A549 treated with AZD2906 at 1 μM for 4 hours (cell line): ENCODE data around the gene DHCR24. TPM values are rescaled to one million over a fixed set of nuclear protein-coding genes. Genes with fewer than 3 reads are reported as not detected.

Experiments
- total RNA-seq: library from RNA; stranded (reverse); fragments of 200-300 nt; extraction: Qiagen RNA extraction; gene quantifications from 5 replicates; pipeline ENCODE4 v1.2.3, GENCODE V29; 2022

The DHCR24 gene, protein sequence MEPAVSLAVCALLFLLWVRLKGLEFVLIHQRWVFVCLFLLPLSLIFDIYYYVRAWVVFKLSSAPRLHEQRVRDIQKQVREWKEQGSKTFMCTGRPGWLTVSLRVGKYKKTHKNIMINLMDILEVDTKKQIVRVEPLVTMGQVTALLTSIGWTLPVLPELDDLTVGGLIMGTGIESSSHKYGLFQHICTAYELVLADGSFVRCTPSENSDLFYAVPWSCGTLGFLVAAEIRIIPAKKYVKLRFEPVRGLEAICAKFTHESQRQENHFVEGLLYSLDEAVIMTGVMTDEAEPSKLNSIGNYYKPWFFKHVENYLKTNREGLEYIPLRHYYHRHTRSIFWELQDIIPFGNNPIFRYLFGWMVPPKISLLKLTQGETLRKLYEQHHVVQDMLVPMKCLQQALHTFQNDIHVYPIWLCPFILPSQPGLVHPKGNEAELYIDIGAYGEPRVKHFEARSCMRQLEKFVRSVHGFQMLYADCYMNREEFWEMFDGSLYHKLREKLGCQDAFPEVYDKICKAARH
- total RNA-seq, result 45.8 to 49.9 TPM (median 48.3 TPM) in 5 replicates

DNA sequence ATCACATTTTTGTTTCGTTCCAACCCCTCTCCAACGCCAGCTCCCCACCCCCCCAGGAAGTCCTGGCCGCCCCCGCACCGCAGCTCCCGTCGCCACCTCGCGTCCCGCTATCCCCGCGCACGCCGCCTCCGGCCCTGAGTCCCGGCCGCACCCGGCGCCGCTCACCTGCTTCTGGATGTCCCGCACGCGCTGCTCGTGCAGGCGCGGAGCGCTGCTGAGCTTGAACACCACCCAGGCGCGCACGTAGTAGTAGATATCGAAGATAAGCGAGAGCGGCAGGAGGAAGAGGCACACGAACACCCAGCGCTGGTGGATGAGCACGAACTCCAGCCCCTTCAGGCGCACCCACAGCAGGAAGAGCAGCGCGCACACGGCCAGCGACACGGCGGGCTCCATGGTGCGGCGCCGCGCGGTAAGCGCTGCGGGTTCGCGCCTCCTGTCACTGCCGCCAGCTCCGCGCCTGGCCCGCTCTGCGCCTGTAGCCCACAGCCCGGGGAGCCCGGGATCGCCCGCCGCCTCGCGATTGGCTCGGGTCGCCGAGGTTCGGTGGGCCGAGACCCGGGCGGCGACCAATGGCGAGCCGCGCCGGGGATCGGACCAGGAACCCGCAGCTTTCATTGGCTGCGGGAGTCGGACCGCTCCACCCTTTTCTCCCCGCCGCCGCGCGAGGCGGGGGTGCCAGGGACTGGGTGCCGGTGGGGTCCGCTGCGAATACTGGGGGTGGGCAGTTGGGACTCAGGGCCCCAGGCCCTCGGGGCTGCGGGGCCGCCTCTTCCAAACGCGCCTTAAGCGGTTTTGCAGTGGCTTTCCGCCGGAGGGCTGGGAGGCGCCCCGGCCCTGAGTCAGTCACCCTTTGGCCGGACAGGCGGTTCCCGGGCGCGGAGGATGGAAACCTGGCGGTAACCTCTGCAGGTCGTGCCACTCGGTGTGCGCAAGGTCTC, at the start of gene DHCR24:
TSS of gene DHCR24 (minus strand) at position 472 of the 941 bp plus-strand sequence. CDS start at position 396, 76 bp downstream.

DNA sequence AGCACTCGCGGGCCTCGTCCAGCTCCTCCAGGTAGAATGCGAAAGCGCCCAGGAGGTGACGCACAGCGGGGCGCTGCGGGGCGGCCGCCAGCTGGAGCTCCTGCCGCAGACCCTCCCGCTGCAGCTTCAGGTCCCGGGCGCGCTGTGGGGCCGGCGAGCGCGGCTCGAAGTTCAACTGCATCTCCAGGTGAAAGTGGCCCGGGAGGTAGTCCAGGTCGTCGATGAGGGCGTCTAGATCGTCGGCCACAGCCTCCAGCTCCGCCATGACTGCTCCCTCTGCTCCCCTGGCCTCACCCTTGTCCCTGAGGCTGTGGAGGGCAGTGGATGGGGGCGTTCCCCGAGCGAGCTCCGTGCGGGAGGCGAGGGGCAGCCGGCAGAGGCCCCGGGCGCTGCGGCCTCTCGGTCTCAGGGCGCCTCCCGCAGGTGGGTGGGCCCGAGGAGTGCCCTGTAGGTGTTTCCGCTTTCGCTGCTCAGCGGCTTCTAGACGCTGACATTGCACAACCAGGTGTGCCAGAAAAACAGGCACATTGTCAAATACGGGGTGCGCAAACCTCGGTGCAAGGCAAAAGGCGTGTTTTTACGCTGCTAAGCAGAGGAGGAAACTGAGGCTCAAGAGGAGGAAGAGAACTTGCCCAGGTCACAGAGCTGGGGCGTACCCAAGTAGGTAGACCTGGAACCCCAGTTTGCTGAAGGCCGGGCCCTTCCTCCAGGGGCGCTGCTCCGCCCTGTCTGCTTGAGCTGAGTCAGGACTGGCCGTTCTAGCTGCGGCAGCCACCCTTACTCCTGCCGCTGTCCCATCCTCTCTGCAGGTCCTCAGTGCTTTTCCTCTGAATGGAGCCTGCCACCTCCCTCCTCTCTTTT, 85.9 kb downstream of the DHCR24 start, which contains the start of gene TTC22:
TSS of gene TTC22 (minus strand) at position 425 of the 861 bp plus-strand sequence. CDS start at position 265, 160 bp downstream.

Other genes starting within 250 kb of the DHCR24 start
- 0.02 TPM in 1 of 5 replicates, not detected in the others for gene MROH7, start 245.4 kb downstream of the DHCR24 start, total RNA-seq
- 24.5 to 35.3 TPM (median 25.8 TPM) in 5 replicates for gene TTC4, start 171.3 kb downstream of the DHCR24 start, total RNA-seq
- 4.5 to 5.2 TPM (median 4.8 TPM) in 5 replicates for gene PARS2, start 122.7 kb downstream of the DHCR24 start, total RNA-seq
- gene TTC22, start 85.9 kb downstream of the DHCR24 start, total RNA-seq, result 0.02 TPM in 1 of 5 replicates, not detected in the others
- 0.66 to 1.8 TPM (median 1.2 TPM) in 5 replicates for gene TMEM61, start 93.4 kb upstream of the DHCR24 start, total RNA-seq
- gene BSND, start 111.7 kb upstream of the DHCR24 start, total RNA-seq, result not detected in 5 replicates
- 2.0 to 3.3 TPM (median 2.7 TPM) in 5 replicates for gene PCSK9, start 152.4 kb upstream of the DHCR24 start, total RNA-seq